ENCODE results near the gene FOXP4. TPM values are rescaled to one million over a fixed set of nuclear protein-coding genes. Genes with fewer than 3 reads are reported as not detected.

Gene FOXP4
- total RNA-seq, 1 donor from 2014 or later = 41.9 TPM

DNA sequence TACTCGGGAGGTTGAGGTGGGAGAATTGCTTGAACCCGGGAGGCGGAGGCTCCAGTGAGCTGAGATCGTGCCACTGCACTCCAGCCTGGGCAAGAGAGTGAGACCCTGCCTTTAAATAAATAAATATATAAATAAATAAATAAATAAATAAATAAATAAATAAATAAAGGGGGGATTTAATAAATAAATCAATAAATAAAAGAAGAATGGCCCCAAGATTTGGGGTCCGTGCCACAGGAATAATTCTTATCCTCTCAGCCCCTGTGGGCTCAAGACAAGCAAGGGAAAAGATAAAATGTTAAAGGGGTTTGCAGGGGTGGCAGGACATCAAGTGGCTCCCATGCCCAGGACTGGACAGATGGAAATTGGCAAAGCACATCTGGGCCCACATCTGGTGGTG lies 60.9 kb downstream of the FOXP4 start:
- H3K9me3 Mint-ChIP-seq (ENCODE audit: unreplicated experiment) = peaks cover 7% of the 10 kb centered on the region
- Histone ChIP-seq H4K20me1 (ENCODE audit: insufficient read depth, low read length) (no peaks in the 10 kb centered on the region), H3K27me3 (ENCODE audit: insufficient read depth, low read length) (no peaks in the 10 kb centered on the region), H3K36me3 (ENCODE audit: insufficient read depth, low read length) (no peaks in the 10 kb centered on the region), H3K4me1 (ENCODE audit: insufficient read depth, low read length) (no peaks in the 10 kb centered on the region), H3K4me2 (ENCODE audit: low read length) (no peak overlapping the region), H2AFZ (ENCODE audit: low read depth, low read length) (no peak overlapping the region), H3K9me3 (ENCODE audit: insufficient read depth, low read depth, low read length) (no peaks in the 10 kb centered on the region), H3K4me3 (ENCODE audit: insufficient read depth, low read depth, low read length) (no peak overlapping the region), H3K9ac (ENCODE audit: low read length) (no peak overlapping the region), H3K27ac (ENCODE audit: low read depth, low read length) (no peak overlapping the region), H3K79me2 (ENCODE audit: insufficient read depth, low read length) (no peaks in the 10 kb centered on the region)
- TF ChIP-seq EZH2 (IDR thresholded peaks at IDR 0.05; ENCODE audit: insufficient read depth, low read length) = no peak
- TF ChIP-seq, protein P1, sequence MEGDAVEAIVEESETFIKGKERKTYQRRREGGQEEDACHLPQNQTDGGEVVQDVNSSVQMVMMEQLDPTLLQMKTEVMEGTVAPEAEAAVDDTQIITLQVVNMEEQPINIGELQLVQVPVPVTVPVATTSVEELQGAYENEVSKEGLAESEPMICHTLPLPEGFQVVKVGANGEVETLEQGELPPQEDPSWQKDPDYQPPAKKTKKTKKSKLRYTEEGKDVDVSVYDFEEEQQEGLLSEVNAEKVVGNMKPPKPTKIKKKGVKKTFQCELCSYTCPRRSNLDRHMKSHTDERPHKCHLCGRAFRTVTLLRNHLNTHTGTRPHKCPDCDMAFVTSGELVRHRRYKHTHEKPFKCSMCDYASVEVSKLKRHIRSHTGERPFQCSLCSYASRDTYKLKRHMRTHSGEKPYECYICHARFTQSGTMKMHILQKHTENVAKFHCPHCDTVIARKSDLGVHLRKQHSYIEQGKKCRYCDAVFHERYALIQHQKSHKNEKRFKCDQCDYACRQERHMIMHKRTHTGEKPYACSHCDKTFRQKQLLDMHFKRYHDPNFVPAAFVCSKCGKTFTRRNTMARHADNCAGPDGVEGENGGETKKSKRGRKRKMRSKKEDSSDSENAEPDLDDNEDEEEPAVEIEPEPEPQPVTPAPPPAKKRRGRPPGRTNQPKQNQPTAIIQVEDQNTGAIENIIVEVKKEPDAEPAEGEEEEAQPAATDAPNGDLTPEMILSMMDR (IDR thresholded peaks at IDR 0.05; ENCODE audit: insufficient read depth, low read depth, low read length) = no peak
- no peak for FAIRE-seq
- peaks cover 9% of the 10 kb centered on the region for H3K27me3 Mint-ChIP-seq (ENCODE audit: low read depth, unreplicated experiment)
- H3K27ac Mint-ChIP-seq (ENCODE audit: unreplicated experiment) = no peak overlapping the region
- H3K4me3 Mint-ChIP-seq (ENCODE audit: unreplicated experiment) = no peak overlapping the region
- H3K4me1 Mint-ChIP-seq (ENCODE audit: low read depth, unreplicated experiment) = peaks cover 5% of the 10 kb centered on the region
- peaks cover 2% of the 10 kb centered on the region for H3K36me3 Mint-ChIP-seq (ENCODE audit: low read depth, unreplicated experiment)
- no peak for DNase-seq (ENCODE audit: low read depth)

DNA sequence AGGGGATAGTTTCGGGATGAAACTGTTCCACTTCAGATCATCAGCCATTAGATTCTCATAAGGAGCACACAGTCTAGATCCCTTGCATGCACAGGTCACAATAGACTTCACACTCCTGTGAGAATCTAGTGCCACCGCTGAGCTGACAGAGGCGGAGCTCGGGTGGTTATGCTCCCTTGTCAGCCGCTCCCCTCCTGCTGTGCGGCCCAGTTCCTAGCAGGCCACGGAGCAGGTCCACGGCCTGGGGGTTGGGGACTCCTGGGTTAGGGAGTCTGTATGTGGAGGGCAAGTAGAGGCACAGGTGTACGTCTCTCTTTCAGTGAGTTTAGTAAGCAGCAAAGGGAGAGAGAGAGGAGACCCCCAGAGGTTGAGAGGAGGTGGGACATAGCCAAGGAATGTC lies 61.6 kb downstream of the FOXP4 start:
- no peak overlapping the region for H3K4me3 Mint-ChIP-seq (ENCODE audit: unreplicated experiment)
- H3K4me1 Mint-ChIP-seq (ENCODE audit: low read depth, unreplicated experiment) = peaks cover 1% of the 10 kb centered on the region
- H4K20me1 ChIP-seq (ENCODE audit: insufficient read depth, low read length) = no peaks in the 10 kb centered on the region
- no peak overlapping the region for H3K4me2 ChIP-seq (ENCODE audit: low read length)
- H3K4me1 ChIP-seq (ENCODE audit: insufficient read depth, low read length) = no peaks in the 10 kb centered on the region
- no peak overlapping the region for H3K27ac Mint-ChIP-seq (ENCODE audit: unreplicated experiment)
- peaks cover 9% of the 10 kb centered on the region for H3K27me3 Mint-ChIP-seq (ENCODE audit: low read depth, unreplicated experiment)
- peaks cover 10% of the 10 kb centered on the region for H3K9me3 Mint-ChIP-seq (ENCODE audit: unreplicated experiment)
- DNase-seq (ENCODE audit: low read depth) (no peak), FAIRE-seq (no peak)
- no peak overlapping the region for H2AFZ ChIP-seq (ENCODE audit: low read depth, low read length)
- no peaks in the 10 kb centered on the region for H3K36me3 ChIP-seq (ENCODE audit: insufficient read depth, low read length)
- no peak overlapping the region for H3K9ac ChIP-seq (ENCODE audit: low read length)
- no peaks in the 10 kb centered on the region for H3K27me3 ChIP-seq (ENCODE audit: insufficient read depth, low read length)
- no peak overlapping the region for H3K4me3 ChIP-seq (ENCODE audit: insufficient read depth, low read depth, low read length)
- no peak overlapping the region for H3K27ac ChIP-seq (ENCODE audit: low read depth, low read length)
- no peaks in the 10 kb centered on the region for H3K9me3 ChIP-seq (ENCODE audit: insufficient read depth, low read depth, low read length)
- H3K36me3 Mint-ChIP-seq (ENCODE audit: low read depth, unreplicated experiment) = peaks cover 2% of the 10 kb centered on the region
- no peaks in the 10 kb centered on the region for H3K79me2 ChIP-seq (ENCODE audit: insufficient read depth, low read length)
- TF ChIP-seq, protein P1 (IDR thresholded peaks at IDR 0.05; ENCODE audit: insufficient read depth, low read depth, low read length) = no peak
- TF ChIP-seq EZH2 (IDR thresholded peaks at IDR 0.05; ENCODE audit: insufficient read depth, low read length) = no peak

DNA sequence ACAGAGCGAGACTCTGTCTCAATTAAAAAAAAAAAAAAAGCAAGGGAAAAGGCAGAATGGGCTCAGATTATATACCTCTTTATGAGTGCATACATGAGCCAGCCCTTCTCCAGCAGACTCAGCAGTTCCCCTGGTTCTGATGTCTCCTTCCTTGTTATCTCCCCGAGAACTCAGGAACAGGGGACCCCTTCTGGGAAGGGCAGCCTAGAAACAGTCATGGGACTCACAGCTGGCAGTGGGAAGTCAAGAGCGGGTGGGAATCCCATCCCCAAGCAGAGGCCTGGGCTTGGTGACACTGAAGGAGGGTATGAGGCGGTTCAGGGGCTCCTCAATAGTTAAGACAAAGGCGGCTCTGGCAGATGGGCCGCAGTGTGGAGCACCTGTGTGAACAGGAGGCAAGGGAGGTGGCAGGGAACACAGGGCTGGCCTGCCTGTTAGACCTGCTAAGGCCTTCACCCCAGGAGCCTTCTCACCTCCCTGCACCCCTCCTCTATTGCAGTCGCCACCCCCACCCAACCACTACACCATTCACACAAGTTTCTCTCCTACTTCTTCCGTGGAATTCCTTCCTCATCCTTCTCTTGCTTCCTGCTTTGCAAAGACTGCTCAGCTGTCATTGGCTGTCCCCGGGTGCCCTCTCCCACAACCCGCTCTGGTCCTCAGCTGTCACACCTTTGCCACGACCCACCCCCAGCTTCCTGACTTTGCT lies 62.4 kb downstream of the FOXP4 start:
- no peak for DNase-seq (ENCODE audit: low read depth)
- no peak for FAIRE-seq
- H3K9ac ChIP-seq (ENCODE audit: low read length) = no peak overlapping the region
- H3K4me3 ChIP-seq (ENCODE audit: insufficient read depth, low read depth, low read length) = no peak overlapping the region
- no peaks in the 10 kb centered on the region for H4K20me1 ChIP-seq (ENCODE audit: insufficient read depth, low read length)
- H3K4me3 Mint-ChIP-seq (ENCODE audit: unreplicated experiment) = no peak overlapping the region
- H2AFZ ChIP-seq (ENCODE audit: low read depth, low read length) = no peak overlapping the region
- H3K4me1 ChIP-seq (ENCODE audit: insufficient read depth, low read length) = no peaks in the 10 kb centered on the region
- H3K27me3 ChIP-seq (ENCODE audit: insufficient read depth, low read length) = no peaks in the 10 kb centered on the region
- H3K79me2 ChIP-seq (ENCODE audit: insufficient read depth, low read length) = no peaks in the 10 kb centered on the region
- no peak overlapping the region for H3K27ac ChIP-seq (ENCODE audit: low read depth, low read length)
- H3K4me2 ChIP-seq (ENCODE audit: low read length) = no peak overlapping the region
- TF ChIP-seq, protein P1 (IDR thresholded peaks at IDR 0.05; ENCODE audit: insufficient read depth, low read depth, low read length) = no peak
- no peak for TF ChIP-seq EZH2 (IDR thresholded peaks at IDR 0.05; ENCODE audit: insufficient read depth, low read length)
- H3K36me3 Mint-ChIP-seq (ENCODE audit: low read depth, unreplicated experiment) = peaks cover 2% of the 10 kb centered on the region
- peaks cover 10% of the 10 kb centered on the region for H3K27me3 Mint-ChIP-seq (ENCODE audit: low read depth, unreplicated experiment)
- no peak overlapping the region for H3K27ac Mint-ChIP-seq (ENCODE audit: unreplicated experiment)
- H3K36me3 ChIP-seq (ENCODE audit: insufficient read depth, low read length) = no peaks in the 10 kb centered on the region
- no peaks in the 10 kb centered on the region for H3K4me1 Mint-ChIP-seq (ENCODE audit: low read depth, unreplicated experiment)
- peaks cover 2% of the 10 kb centered on the region for H3K9me3 ChIP-seq (ENCODE audit: insufficient read depth, low read depth, low read length)
- H3K9me3 Mint-ChIP-seq (ENCODE audit: unreplicated experiment) = peaks cover 14% of the 10 kb centered on the region

Data from astrocyte (in vitro differentiated cells and primary cell).